Activated T-cell treated with anti-CD3 and anti-CD28 coated beads for 1 hour (primary cell): Measurements from ENCODE around the gene ZNF37A.
"Not testable (repeated sequence)": the region's sequence is repeated elsewhere in the genome, so short reads cannot be mapped to it uniquely, and the experiment has no call there.

ENCODE experiments used
- DNase-seq: peaks from one replicate; pipeline ENCODE4 v3.0.0-alpha.2; 2020; ENCODE audit warnings: low read depth

ZNF37A gene

GRCh38 chr10:38094158-38094926 is at the start of gene ZNF37A:
ZNF37A (plus strand) TSS chr10:38094337; CDS start chr10:38096618, 2,281 bp downstream.
- DNase-seq = peak; percentile 82

GRCh38 chr10:38045129-38045528 is 49.0 kb upstream of the ZNF37A start:
- no peak for DNase-seq

GRCh38 chr10:38047666-38048065 is 46.5 kb upstream of the ZNF37A start:
- DNase-seq = no peak

- no peak for DNase-seq
Observed at GRCh38 chr10:38050212-38050611, 43.9 kb upstream of the ZNF37A start.

GRCh38 chr10:38054361-38054797 is 39.8 kb upstream of the ZNF37A start:
- no peak for DNase-seq

GRCh38 chr10:38055274-38055894 is 38.8 kb upstream of the ZNF37A start:
- DNase-seq = not testable (repeated sequence)

GRCh38 chr10:38069663-38070062 is 24.5 kb upstream of the ZNF37A start:
- not testable (repeated sequence) for DNase-seq

- DNase-seq = no peak
Observed at GRCh38 chr10:38070501-38070900, 23.6 kb upstream of the ZNF37A start.

GRCh38 chr10:38072552-38072951 is 21.6 kb upstream of the ZNF37A start:
- DNase-seq = no peak

- no peak for DNase-seq
Observed at GRCh38 chr10:38076687-38077086, 17.4 kb upstream of the ZNF37A start.

- not testable (repeated sequence) for DNase-seq
Observed at GRCh38 chr10:38093318-38093717, 819 bp upstream of the ZNF37A start.

- no peak for DNase-seq
Observed at GRCh38 chr10:38093816-38094157, 350 bp upstream of the ZNF37A start.

- DNase-seq = no peak
Observed at GRCh38 chr10:38094927-38095574, 914 bp downstream of the ZNF37A start.

- no peak for DNase-seq
Observed at GRCh38 chr10:38102880-38103279, 8.7 kb downstream of the ZNF37A start.

- DNase-seq = no peak
Observed at GRCh38 chr10:38103756-38104155, 9.6 kb downstream of the ZNF37A start.

GRCh38 chr10:38112159-38112558 is 18.0 kb downstream of the ZNF37A start:
- DNase-seq = no peak

GRCh38 chr10:38118072-38118807 is 24.1 kb downstream of the ZNF37A start:
- DNase-seq = no peak

- DNase-seq = no peak
Observed at GRCh38 chr10:38119038-38119437, 24.9 kb downstream of the ZNF37A start.

GRCh38 chr10:38127812-38128211 is 33.7 kb downstream of the ZNF37A start:
- DNase-seq = no peak

- DNase-seq = no peak
Observed at GRCh38 chr10:38143587-38143986, 49.5 kb downstream of the ZNF37A start.

GRCh38 chr10:38146579-38147333 is 52.6 kb downstream of the ZNF37A start:
- DNase-seq = no peak

- DNase-seq = no peak
Observed at GRCh38 chr10:38147686-38148085, 53.5 kb downstream of the ZNF37A start.
